ENCODE data around the gene ANAPC2. TPM values are rescaled to one million over a fixed set of nuclear protein-coding genes. Genes with fewer than 3 reads are reported as not detected.

ANAPC2 gene
- total RNA-seq, 3 donors from 2014 or later (not counting 1 experiment from before 2014, with no cell fraction given), result 146 to 172 (median 171) TPM

DNA sequence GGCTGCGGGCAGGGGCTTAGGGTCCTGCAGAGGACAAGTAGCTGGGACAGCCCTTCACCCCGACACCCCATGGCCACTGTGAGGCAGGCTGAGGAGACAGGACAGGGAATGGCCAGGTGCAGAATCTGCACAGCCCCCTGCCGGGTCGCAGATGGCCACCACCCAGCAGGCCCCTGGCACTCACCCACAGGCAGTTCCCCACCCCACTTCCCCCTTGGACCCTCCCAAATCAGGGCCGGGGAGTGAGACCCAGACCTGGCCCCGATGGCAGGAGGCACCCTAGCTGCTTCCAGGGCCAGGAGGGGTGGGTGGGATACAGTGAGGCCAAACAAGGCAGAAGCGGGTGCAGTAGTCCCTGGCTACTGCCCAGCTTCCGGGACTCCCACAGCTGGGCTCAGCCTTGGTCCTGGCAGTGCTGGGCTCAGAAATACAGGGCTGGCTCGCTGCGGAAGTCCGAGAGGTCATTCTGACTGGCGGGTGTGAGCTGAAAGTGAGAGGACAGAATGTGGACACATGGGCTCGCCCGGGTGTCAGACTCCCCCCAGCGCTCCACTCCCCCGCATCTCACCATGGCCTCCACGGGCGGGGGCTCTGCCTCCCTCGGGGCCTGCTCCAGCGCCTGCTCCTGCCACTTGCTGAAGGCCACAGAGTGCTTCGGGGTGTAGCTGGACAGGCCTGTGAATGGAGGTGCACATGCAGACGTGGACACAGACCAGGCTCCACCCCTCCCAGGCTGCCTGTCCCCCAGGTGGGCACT lies 3.5 kb upstream of the ANAPC2 start:
- Histone ChIP-seq H3K4me1 (ENCODE audit: control insufficient read depth, insufficient read depth, low read length) (peaks cover 27% of the 10 kb centered on the region), H3K36me3 (ENCODE audit: control insufficient read depth, insufficient read depth, low read length) (peaks cover 16% of the 10 kb centered on the region), H3K27me3 (ENCODE audit: control insufficient read depth, insufficient read depth, low read length) (no peaks in the 10 kb centered on the region), H3K9me3 (ENCODE audit: control insufficient read depth, insufficient read depth, low read length) (no peaks in the 10 kb centered on the region), H3K27ac (ENCODE audit: low read length) (no peak overlapping the region), H3K4me3 (ENCODE audit: low read length) (no peak overlapping the region)
- Mint-ChIP-seq H3K36me3 (no peaks in the 10 kb centered on the region), H3K9me3 (no peaks in the 10 kb centered on the region), H3K4me1 (peaks cover 16 to 41% of the 10 kb centered on the region in 2 donors), H3K27me3 (ENCODE audit: low read depth in 2 of 2) (no peaks in the 10 kb centered on the region), H3K27ac (peak overlapping the region in 1 of 2 donors; percentile 83), H3K4me3 (no peak overlapping the region)
- 95% methylated on average over 22 of the region's 22 CpGs for WGBS (ENCODE audit: insufficient coverage)
- intact Hi-C loops (cut with micrococcal nuclease), result no loop called here
- TF ChIP-seq, protein P1, sequence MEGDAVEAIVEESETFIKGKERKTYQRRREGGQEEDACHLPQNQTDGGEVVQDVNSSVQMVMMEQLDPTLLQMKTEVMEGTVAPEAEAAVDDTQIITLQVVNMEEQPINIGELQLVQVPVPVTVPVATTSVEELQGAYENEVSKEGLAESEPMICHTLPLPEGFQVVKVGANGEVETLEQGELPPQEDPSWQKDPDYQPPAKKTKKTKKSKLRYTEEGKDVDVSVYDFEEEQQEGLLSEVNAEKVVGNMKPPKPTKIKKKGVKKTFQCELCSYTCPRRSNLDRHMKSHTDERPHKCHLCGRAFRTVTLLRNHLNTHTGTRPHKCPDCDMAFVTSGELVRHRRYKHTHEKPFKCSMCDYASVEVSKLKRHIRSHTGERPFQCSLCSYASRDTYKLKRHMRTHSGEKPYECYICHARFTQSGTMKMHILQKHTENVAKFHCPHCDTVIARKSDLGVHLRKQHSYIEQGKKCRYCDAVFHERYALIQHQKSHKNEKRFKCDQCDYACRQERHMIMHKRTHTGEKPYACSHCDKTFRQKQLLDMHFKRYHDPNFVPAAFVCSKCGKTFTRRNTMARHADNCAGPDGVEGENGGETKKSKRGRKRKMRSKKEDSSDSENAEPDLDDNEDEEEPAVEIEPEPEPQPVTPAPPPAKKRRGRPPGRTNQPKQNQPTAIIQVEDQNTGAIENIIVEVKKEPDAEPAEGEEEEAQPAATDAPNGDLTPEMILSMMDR (IDR thresholded peaks at IDR 0.05), result no peak
- ATAC-seq, result no peak
- no peak for DNase-seq

DNA sequence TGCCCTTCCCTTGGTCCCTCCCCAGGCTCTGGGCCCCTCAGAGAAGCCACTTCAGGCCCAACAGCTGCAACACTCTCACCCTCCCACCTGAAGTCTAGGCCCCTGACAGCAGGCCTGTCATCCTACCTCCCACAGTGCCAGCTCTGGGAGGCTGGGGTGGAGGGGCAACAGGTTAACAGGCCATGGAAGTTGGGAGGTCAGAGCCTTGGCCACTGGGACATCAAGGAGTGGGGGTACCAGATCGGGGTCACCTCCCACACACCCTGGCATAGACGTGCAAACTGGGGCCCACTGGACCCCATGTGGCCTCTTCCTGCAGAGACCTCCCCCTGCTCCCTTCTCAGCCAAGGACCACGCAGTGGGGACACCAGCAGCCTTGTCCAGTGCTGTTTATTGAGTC lies 2.9 kb upstream of the ANAPC2 start:
- Histone ChIP-seq H3K27me3 (ENCODE audit: control insufficient read depth, insufficient read depth, low read length) (no peaks in the 10 kb centered on the region), H3K9me3 (ENCODE audit: control insufficient read depth, insufficient read depth, low read length) (no peaks in the 10 kb centered on the region), H3K36me3 (ENCODE audit: control insufficient read depth, insufficient read depth, low read length) (peaks cover 16% of the 10 kb centered on the region), H3K27ac (ENCODE audit: low read length) (no peak overlapping the region), H3K4me1 (ENCODE audit: control insufficient read depth, insufficient read depth, low read length) (peaks cover 33% of the 10 kb centered on the region), H3K4me3 (ENCODE audit: low read length) (no peak overlapping the region)
- H3K27me3 Mint-ChIP-seq (ENCODE audit: low read depth in 2 of 2), result no peaks in the 10 kb centered on the region
- TF ChIP-seq, protein P1 (IDR thresholded peaks at IDR 0.05), result no peak
- no peak overlapping the region for H3K4me3 Mint-ChIP-seq
- no peaks in the 10 kb centered on the region for H3K9me3 Mint-ChIP-seq
- peaks cover 20 to 39% of the 10 kb centered on the region in 2 donors for H3K4me1 Mint-ChIP-seq
- H3K27ac Mint-ChIP-seq, result peak overlapping the region; percentile 70 to 83
- 84% methylated on average over 3 of the region's 3 CpGs for WGBS (ENCODE audit: insufficient coverage)
- no peaks in the 10 kb centered on the region for H3K36me3 Mint-ChIP-seq
- no peak for DNase-seq
- intact Hi-C loops (cut with micrococcal nuclease), result no loop called here
- ATAC-seq, result no peak

DNA sequence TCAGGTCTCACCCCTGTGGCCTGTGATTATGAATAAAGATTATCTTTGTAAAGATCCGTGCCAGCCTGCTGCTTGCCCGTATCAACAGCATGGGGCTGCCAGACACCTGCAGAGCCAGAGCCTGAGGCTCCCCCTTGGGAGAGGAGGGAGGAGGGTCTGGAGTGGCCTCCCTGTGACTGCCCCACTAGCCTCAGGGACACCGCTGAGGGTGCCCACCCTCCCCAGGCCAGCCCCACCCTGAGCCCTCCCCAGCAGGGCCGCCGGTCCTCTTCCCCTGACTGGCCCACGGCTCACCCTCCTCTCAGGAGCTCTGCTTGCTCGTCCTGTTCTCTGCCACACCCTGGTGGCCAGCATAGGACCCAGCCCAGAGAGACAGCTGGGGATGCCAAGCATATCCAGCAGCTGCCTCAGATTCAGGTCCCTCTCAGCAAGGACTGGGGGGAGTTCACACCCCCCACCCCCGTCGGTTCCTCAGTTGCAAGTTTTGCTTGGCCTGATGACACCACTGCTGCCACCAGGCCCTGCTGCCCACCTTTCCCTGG lies 2.0 kb upstream of the ANAPC2 start:
- TF ChIP-seq, protein P1 (IDR thresholded peaks at IDR 0.05), result no peak
- intact Hi-C loops (cut with micrococcal nuclease), result no loop called here
- Histone ChIP-seq H3K36me3 (ENCODE audit: control insufficient read depth, insufficient read depth, low read length) (peaks cover 23% of the 10 kb centered on the region), H3K27me3 (ENCODE audit: control insufficient read depth, insufficient read depth, low read length) (no peaks in the 10 kb centered on the region), H3K27ac (ENCODE audit: low read length) (peak overlapping the region; percentile 88), H3K4me1 (ENCODE audit: control insufficient read depth, insufficient read depth, low read length) (peaks cover 40% of the 10 kb centered on the region), H3K9me3 (ENCODE audit: control insufficient read depth, insufficient read depth, low read length) (no peaks in the 10 kb centered on the region), H3K4me3 (ENCODE audit: low read length) (no peak overlapping the region)
- Mint-ChIP-seq H3K36me3 (no peaks in the 10 kb centered on the region), H3K4me3 (peak overlapping the region; percentile 63), H3K27ac (peak overlapping the region; percentile 70 to 83), H3K27me3 (ENCODE audit: low read depth in 2 of 2) (no peaks in the 10 kb centered on the region), H3K9me3 (no peaks in the 10 kb centered on the region), H3K4me1 (peaks cover 20 to 39% of the 10 kb centered on the region in 2 donors)
- ATAC-seq (no peak), DNase-seq (no peak)
- 85% methylated on average over 9 of the region's 9 CpGs for WGBS (ENCODE audit: insufficient coverage)

All from natural killer cell (primary cell).